Muscle layer of colon (tissue), 2 donors: ENCODE data around the gene LRRC23.
A peak's percentile ranks its signal among the peaks of the same experiment; 100 is the strongest.
"Not testable (repeated sequence)": the region's sequence is repeated elsewhere in the genome, so short reads cannot be mapped to it uniquely, and the experiment has no call there.

Experiments
- H3K27ac ChIP-seq: one replicate; pipeline ENCODE4 v1.7.0; 2013; ENCODE audit warnings: low read depth, mild to moderate bottlenecking, low read length, moderate library complexity
- H3K27me3 ChIP-seq, 2 donors: one replicate each; pipeline ENCODE4 v1.7.0; 2013; ENCODE audit warnings: low read length in 2 of 2, mild to moderate bottlenecking in 2 of 2; ENCODE audit not compliant: insufficient read depth in 2 of 2, control insufficient read depth in 1 of 2
- H3K36me3 ChIP-seq: one replicate; pipeline ENCODE4 v1.7.0; 2013; ENCODE audit warnings: mild to moderate bottlenecking, low read length; ENCODE audit not compliant: insufficient read depth
- H3K4me1 ChIP-seq: one replicate; pipeline ENCODE4 v1.7.0; 2013; ENCODE audit warnings: mild to moderate bottlenecking, low read length; ENCODE audit not compliant: insufficient read depth
- H3K4me3 ChIP-seq, 2 donors: one replicate each; pipeline ENCODE4 v1.7.0; 2013; ENCODE audit warnings: low read length in 2 of 2, low read depth in 1 of 2, mild to moderate bottlenecking in 1 of 2, moderate library complexity in 1 of 2
- H3K9ac ChIP-seq: one replicate; pipeline ENCODE4 v1.7.0; 2013; ENCODE audit warnings: low read length
- H3K9me3 ChIP-seq: one replicate; pipeline ENCODE4 v1.7.0; 2013; ENCODE audit warnings: mild to moderate bottlenecking, low read length
- donor health status: abdominal sarcoma.
- donor health status: Adenocarcinoma of cecum.

The LRRC23 gene

DNA sequence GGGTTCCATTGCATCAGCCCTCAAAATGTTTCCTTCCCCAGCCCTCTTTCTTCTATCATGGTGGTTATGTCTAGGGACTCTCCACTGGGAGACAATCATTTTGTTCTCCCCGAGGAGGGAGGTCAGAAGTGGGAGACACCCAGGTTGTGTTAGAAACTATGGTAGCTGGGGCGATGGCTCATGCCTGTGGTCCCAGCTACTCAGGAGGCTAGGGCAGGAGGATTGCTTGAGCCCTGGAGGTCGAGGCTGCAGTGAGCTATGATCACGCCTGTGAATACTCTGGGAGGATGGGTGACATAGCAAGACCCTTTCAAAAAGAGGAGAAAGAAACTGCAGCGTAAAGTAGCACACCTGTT, 13.0 kb upstream of the LRRC23 start:
- Histone ChIP-seq H3K36me3 (no peaks in the 10 kb centered on the region), H3K9me3 (no peaks in the 10 kb centered on the region), H3K27ac (peak overlapping the region; percentile 49), H3K4me1 (peaks cover 11% of the 10 kb centered on the region), H3K9ac (peak overlapping the region; percentile 91), H3K4me3 (peak overlapping the region in 1 of 2 donors; percentile 82), H3K27me3 (no peaks in the 10 kb centered on the region)

GRCh38 chr12:6892683-6893082, 11.9 kb upstream of the LRRC23 start:
- not testable (repeated sequence) for H3K9ac ChIP-seq, H3K36me3 ChIP-seq, H3K27me3 ChIP-seq, H3K27ac ChIP-seq, H3K4me3 ChIP-seq, H3K9me3 ChIP-seq
- peaks cover 11% of the 10 kb centered on the region for H3K4me1 ChIP-seq

DNA sequence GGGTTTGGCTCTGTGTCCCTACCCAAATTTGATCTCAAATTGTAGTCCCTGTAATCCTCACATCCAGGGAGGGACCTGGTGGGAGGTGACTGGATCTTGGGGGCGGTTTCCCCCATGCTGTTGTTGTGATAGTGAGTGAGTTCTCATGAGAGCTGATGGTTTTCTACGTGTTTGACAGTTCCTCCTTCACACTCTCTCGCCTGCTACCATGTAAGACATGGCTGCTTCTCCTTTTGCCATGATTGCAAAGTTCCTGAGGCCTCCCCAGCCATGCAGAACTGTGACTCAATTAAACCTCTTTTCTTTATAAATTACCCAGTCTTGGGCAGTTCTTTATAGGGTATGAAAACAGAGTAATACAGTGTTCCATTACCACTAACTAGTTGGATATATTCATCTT, 10.3 kb upstream of the LRRC23 start:
- H3K36me3 ChIP-seq = no peaks in the 10 kb centered on the region
- H3K4me1 ChIP-seq = peaks cover 11% of the 10 kb centered on the region
- H3K27me3 ChIP-seq = no peaks in the 10 kb centered on the region
- H3K4me3 ChIP-seq = no peak overlapping the region
- no peaks in the 10 kb centered on the region for H3K9me3 ChIP-seq
- no peak overlapping the region for H3K9ac ChIP-seq
- no peak overlapping the region for H3K27ac ChIP-seq

GRCh38 chr12:6896846-6897435, 7.7 kb upstream of the LRRC23 start:
- H3K4me1 ChIP-seq = peaks cover 4% of the 10 kb centered on the region
- H3K27me3 ChIP-seq = no peaks in the 10 kb centered on the region
- H3K27ac ChIP-seq = no peak overlapping the region
- H3K36me3 ChIP-seq = no peaks in the 10 kb centered on the region
- no peak overlapping the region for H3K4me3 ChIP-seq
- no peak overlapping the region for H3K9ac ChIP-seq
- no peaks in the 10 kb centered on the region for H3K9me3 ChIP-seq

DNA sequence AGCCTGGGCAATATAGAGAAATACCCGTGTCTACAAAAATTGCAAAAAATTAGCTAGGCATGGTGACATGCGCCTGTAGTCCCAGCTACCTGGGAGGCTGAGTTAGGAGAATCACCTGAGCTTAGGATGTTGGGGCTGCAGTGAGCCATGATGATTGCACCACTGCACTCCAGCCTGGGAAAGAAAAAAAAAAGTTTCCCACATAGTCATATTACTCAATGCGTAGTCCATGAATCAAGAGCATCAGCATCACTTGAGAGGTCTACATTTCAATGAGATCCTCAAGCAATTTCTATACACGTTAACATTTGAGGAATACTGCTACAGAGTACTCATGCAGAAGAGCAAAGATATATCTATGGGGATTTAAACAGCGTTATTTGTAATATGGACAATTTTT, 5.2 kb upstream of the LRRC23 start:
- Histone ChIP-seq H3K4me1 (peaks cover 10% of the 10 kb centered on the region), H3K9ac (no peak overlapping the region), H3K27ac (no peak overlapping the region), H3K36me3 (no peaks in the 10 kb centered on the region), H3K27me3 (no peaks in the 10 kb centered on the region), H3K9me3 (no peaks in the 10 kb centered on the region), H3K4me3 (no peak overlapping the region)

DNA sequence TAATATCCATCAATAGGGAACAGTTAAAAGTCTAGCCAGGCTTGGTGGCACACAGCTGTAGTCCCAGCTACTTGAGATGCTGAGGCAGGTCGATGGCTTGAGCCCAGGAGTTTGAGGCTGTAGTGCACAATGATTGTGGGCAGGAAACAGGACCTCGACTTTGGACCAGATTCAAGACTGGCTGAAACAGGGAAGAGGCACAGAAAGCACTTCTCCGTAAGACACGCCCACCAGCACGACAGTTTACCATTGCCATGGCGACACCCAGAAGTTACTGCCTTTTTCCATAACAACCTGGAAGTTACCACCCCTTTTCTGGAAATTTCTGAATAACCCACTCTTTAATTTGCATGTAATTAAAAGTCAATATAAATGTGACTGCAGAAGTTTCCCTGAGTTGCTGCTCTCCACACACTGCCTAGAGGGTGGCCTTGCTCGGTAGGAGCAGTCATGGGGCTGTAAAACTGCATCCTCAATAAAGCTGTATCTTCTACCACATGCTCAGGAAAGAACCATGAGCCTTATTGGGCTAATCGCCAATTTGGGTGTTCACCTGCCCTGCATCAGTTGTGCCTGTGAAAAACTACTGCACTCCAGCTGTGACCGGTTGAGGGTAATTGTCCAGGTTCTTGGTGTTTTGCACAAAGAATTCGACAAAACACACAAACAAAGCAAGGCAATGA, 4.6 kb upstream of the LRRC23 start:
- H3K4me3 ChIP-seq = no peak overlapping the region
- H3K9ac ChIP-seq = no peak overlapping the region
- H3K4me1 ChIP-seq = peaks cover 12% of the 10 kb centered on the region
- H3K27ac ChIP-seq = no peak overlapping the region
- no peaks in the 10 kb centered on the region for H3K9me3 ChIP-seq
- H3K27me3 ChIP-seq = no peaks in the 10 kb centered on the region
- H3K36me3 ChIP-seq = no peaks in the 10 kb centered on the region

DNA sequence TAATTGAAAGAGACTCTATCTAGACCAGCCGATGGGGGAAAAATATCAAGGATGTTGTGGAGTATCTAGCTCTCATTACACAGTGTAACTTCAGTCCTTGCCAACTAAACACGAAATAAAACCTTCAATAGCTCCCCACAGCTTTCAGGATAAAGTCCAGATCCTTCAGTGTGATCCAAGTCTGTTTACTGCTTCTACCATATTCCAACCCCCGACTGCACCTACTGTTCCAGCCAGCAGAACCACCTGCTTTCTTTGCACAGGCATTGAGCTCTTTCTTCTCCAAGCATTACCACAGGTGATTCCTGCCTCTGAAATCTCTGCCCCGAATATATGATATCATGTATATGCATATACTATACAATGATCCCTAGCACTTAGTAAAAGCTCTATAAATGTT, 2.2 kb upstream of the LRRC23 start:
- Histone ChIP-seq H3K9me3 (no peaks in the 10 kb centered on the region), H3K27me3 (no peaks in the 10 kb centered on the region), H3K27ac (no peak overlapping the region), H3K9ac (no peak overlapping the region), H3K4me3 (no peak overlapping the region), H3K4me1 (peaks cover 17% of the 10 kb centered on the region), H3K36me3 (peaks cover 4% of the 10 kb centered on the region)

DNA sequence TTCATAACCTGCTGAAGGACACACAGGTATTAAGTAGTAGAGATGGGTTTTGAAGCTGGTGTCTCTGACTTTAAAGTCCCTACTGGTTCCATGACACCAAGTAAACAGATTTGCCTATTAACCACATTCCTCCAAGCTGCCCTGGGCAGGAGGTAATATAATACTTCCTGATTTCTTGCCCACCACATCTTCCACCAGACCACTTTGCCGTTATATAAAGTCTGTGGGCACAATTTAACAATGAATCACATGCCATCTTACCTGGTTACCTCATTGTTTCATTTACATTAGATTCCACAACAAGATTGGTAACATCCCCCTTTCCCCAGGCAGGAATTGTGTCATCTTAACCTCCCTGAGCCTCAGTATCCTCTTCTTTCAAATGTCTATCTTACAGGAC, 900 bp upstream of the LRRC23 start:
- Histone ChIP-seq H3K4me3 (no peak overlapping the region), H3K4me1 (peaks cover 17% of the 10 kb centered on the region), H3K27ac (no peak overlapping the region), H3K9me3 (no peaks in the 10 kb centered on the region), H3K36me3 (peaks cover 4% of the 10 kb centered on the region), H3K9ac (no peak overlapping the region), H3K27me3 (no peaks in the 10 kb centered on the region)

GRCh38 chr12:6905414-6906040, 905 bp downstream of the LRRC23 start:
- peak overlapping the region in 1 of 2 donors; percentile 96 for H3K4me3 ChIP-seq
- no peaks in the 10 kb centered on the region for H3K9me3 ChIP-seq
- peaks cover 4% of the 10 kb centered on the region for H3K36me3 ChIP-seq
- no peak overlapping the region for H3K27ac ChIP-seq
- H3K4me1 ChIP-seq = peaks cover 13% of the 10 kb centered on the region
- no peaks in the 10 kb centered on the region for H3K27me3 ChIP-seq
- H3K9ac ChIP-seq = peak overlapping the region; percentile 90

DNA sequence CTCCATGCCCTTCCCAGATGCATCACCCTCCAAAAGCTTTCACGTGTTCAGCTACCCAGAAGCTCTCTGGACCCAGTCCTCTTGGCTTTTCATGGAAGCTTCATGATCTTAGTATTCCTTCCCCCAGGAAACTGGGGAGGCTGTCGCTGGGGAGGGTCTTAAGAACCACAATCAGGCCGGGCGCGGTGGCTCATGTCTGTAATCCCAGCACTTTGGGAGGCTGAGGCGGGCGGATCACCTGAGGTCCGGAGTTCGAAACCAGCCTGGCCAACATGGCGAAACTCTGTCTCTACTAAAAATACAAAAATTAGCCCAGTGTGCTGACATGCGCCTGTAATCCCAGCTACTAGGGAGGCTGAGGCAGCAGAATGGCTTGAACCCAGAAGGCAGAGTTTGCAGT, 3.5 kb downstream of the LRRC23 start:
- not testable (repeated sequence) for H3K36me3 ChIP-seq, H3K4me3 ChIP-seq, H3K9ac ChIP-seq, H3K27ac ChIP-seq, H3K27me3 ChIP-seq, H3K9me3 ChIP-seq
- H3K4me1 ChIP-seq = peaks cover 13% of the 10 kb centered on the region

GRCh38 chr12:6909421-6910145, 5.0 kb downstream of the LRRC23 start:
- peaks cover 4% of the 10 kb centered on the region for H3K36me3 ChIP-seq
- H3K27ac ChIP-seq = no peak overlapping the region
- H3K4me3 ChIP-seq = no peak overlapping the region
- H3K4me1 ChIP-seq = peaks cover 12% of the 10 kb centered on the region
- H3K9ac ChIP-seq = no peak overlapping the region
- H3K9me3 ChIP-seq = no peaks in the 10 kb centered on the region
- no peaks in the 10 kb centered on the region for H3K27me3 ChIP-seq
